Gastrocnemius medialis (tissue), 4 donors: ENCODE results near the gene P4HA1. TPM values are rescaled to one million over a fixed set of nuclear protein-coding genes. Genes with fewer than 3 reads are reported as not detected.
"Not testable (repeated sequence)": the region's sequence is repeated elsewhere in the genome, so short reads cannot be mapped to it uniquely, and the experiment has no call there.

Experiments used
- ATAC-seq, 2 donors: fragments of 150-250 bp; one replicate each; pipeline ENCODE4 v1.9.1; 2016
- DNase-seq, 2 donors: peaks; one replicate each; pipeline ENCODE4 v3.0.0-alpha.2; 2019
- H3K27ac ChIP-seq, 4 donors: fragments of 200-600 bp; sonication (generic); 1 replicate in 1 of 4; 2 replicates in 3 of 4; pipeline ENCODE4 v1.5.1; 2016 to 2018; ENCODE audit warnings: mild to moderate bottlenecking in 2 of 4, moderate library complexity in 1 of 4
- H3K27me3 ChIP-seq, 3 donors: fragments of 200-600 bp; sonication (generic) in 2 of 3; 1 replicate in 1 of 3; 2 replicates in 2 of 3; pipeline versions ENCODE4 v1.5.1 to v1.6.0; 2016 to 2019; ENCODE audit warnings: mild to moderate bottlenecking in 1 of 3, moderate library complexity in 1 of 3
- H3K36me3 ChIP-seq, 2 donors: fragments of 200-600 bp; sonication (generic) in 1 of 2; one replicate each; pipeline ENCODE4 v1.5.1; 2017 to 2018
- H3K4me1 ChIP-seq, 2 donors: fragments of 200-600 bp; sonication (generic) in 1 of 2; one replicate each; pipeline ENCODE4 v1.5.1; 2016 to 2017; ENCODE audit warnings: mild to moderate bottlenecking in 2 of 2
- H3K4me3 ChIP-seq, 4 donors: fragments of 200-600 bp; sonication (generic) in 3 of 4; 1 replicate in 1 of 4; 2 replicates in 3 of 4; pipeline ENCODE4 v1.5.1; 2016 to 2019; ENCODE audit warnings: mild to moderate bottlenecking in 2 of 4
- H3K9me3 ChIP-seq, 3 donors: fragments of 200-600 bp; sonication (generic) in 2 of 3; 1 replicate in 1 of 3; 2 replicates in 2 of 3; pipeline ENCODE4 v1.5.1; 2016 to 2019
- POLR2A ChIP-seq, 2 donors: fragments of 450-650 bp; IDR thresholded peaks; one replicate each; pipeline ENCODE4 v1.6.1; 2017; ENCODE audit warnings: antibody characterized with exemption in 2 of 2, mild to moderate bottlenecking in 2 of 2, moderate library complexity in 2 of 2
- in situ Hi-C, 4 donors: fragments of 200-750 bp; cut with MboI; loops; one replicate each; pipeline versions ENCODE4 v1.15.0 to v1.8.0; 2017; ENCODE audit warnings: low sequenced_read_pairs in 4 of 4
- intact Hi-C: fragments of 100-400 bp; cut with DNase I; formaldehyde crosslinking; loops from one replicate; pipeline ENCODE4 v1.15.1; 2023; ENCODE audit warnings: low total_unique reads
- total RNA-seq, 4 donors: library from RNA; depleted of rRNA; stranded (reverse); fragments of >200 nt; gene quantifications; one replicate each; pipeline versions ENCODE4 v1.1.0 to v1.2.3, GENCODE V29; 2016
- TF ChIP-seq, protein P1 (sequence below), 5 experiments: fragments of 450-650 bp in 3 of 5; fragments of 200-600 bp in 2 of 5; sonication (generic) in 2 of 5; IDR thresholded peaks in 4 of 5; conservative IDR thresholded peaks in 1 of 5; 1 replicate in 4 of 5; 2 replicates in 1 of 5; pipeline ENCODE4 v1.5.1; 2016 to 2019; ENCODE audit warnings: antibody characterized with exemption in 5 of 5, mild to moderate bottlenecking in 3 of 5, moderate library complexity in 3 of 5

Gene P4HA1
- total RNA-seq, 4 donors from 2014 or later = 65.3 to 348 (median 217) TPM

DNA sequence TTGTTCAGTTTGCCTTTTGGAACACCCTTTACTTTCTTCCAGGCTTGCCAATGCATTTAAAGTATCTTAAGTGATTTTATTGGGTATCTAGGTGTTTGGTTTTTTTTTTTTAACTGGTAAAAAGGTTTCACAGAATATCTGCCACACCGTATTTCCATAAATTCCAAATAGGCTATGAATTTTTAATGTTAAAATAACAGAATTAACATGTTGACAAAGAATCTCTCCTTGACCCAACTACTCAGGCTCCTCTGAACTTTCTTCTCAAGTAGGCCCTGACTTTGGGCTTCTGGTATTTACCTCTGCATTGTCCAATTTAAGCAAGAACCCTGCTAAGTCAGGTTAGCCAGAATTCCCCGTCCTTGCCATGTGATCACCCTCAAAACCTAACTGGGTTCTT is 80.9 kb downstream of the P4HA1 start:
- in situ Hi-C loops = no loop called here
- Histone ChIP-seq H3K27me3 (no peaks in the 10 kb centered on the region), H3K4me3 (no peak overlapping the region), H3K4me1 (peaks cover 30% of the 10 kb centered on the region in 2 donors), H3K9me3 (no peaks in the 10 kb centered on the region), H3K27ac (peak overlapping the region in 1 of 4 donors; percentile 8), H3K36me3 (peaks cover 0 to 79% of the 10 kb centered on the region in 2 donors)
- ATAC-seq = no peak
- no peak for DNase-seq
- no peak for TF ChIP-seq POLR2A (IDR thresholded peaks at IDR 0.05)
- TF ChIP-seq, protein P1, sequence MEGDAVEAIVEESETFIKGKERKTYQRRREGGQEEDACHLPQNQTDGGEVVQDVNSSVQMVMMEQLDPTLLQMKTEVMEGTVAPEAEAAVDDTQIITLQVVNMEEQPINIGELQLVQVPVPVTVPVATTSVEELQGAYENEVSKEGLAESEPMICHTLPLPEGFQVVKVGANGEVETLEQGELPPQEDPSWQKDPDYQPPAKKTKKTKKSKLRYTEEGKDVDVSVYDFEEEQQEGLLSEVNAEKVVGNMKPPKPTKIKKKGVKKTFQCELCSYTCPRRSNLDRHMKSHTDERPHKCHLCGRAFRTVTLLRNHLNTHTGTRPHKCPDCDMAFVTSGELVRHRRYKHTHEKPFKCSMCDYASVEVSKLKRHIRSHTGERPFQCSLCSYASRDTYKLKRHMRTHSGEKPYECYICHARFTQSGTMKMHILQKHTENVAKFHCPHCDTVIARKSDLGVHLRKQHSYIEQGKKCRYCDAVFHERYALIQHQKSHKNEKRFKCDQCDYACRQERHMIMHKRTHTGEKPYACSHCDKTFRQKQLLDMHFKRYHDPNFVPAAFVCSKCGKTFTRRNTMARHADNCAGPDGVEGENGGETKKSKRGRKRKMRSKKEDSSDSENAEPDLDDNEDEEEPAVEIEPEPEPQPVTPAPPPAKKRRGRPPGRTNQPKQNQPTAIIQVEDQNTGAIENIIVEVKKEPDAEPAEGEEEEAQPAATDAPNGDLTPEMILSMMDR (IDR thresholded peaks at IDR 0.05 in 4 of 5, conservative IDR thresholded peaks at IDR 0.05 in 1 of 5) = no peak
- intact Hi-C loops = no loop called here

DNA sequence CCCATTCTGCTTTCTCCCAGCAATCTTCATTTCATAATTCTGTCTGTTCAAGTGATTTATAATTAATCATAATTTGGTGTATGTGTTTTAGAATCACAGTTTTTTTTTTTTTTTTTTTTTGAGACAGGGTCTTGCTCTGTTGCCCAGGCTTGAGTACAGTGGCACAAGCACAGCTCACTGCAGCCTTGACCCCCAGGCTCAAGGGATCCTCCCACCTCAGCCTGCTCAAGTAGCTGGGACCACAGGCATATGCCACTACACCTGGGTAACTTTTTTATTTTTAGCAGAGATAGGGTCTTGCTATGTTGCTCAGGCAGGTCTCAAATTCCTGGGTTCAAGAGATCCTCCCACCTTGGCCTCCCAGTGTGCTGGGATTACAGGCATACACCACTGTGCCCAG is 92.8 kb downstream of the P4HA1 start:
- H3K27me3 ChIP-seq = no peaks in the 10 kb centered on the region
- ATAC-seq = no peak
- no peak overlapping the region for H3K4me3 ChIP-seq
- no peaks in the 10 kb centered on the region for H3K4me1 ChIP-seq
- no peak overlapping the region for H3K27ac ChIP-seq
- in situ Hi-C loops = no loop called here
- intact Hi-C loops = no loop called here
- no peak for DNase-seq
- peaks cover 0 to 72% of the 10 kb centered on the region in 2 donors for H3K36me3 ChIP-seq
- no peaks in the 10 kb centered on the region for H3K9me3 ChIP-seq
- TF ChIP-seq, protein P1 (IDR thresholded peaks at IDR 0.05 in 4 of 5, conservative IDR thresholded peaks at IDR 0.05 in 1 of 5) = no peak
- no peak for TF ChIP-seq POLR2A (IDR thresholded peaks at IDR 0.05)

DNA sequence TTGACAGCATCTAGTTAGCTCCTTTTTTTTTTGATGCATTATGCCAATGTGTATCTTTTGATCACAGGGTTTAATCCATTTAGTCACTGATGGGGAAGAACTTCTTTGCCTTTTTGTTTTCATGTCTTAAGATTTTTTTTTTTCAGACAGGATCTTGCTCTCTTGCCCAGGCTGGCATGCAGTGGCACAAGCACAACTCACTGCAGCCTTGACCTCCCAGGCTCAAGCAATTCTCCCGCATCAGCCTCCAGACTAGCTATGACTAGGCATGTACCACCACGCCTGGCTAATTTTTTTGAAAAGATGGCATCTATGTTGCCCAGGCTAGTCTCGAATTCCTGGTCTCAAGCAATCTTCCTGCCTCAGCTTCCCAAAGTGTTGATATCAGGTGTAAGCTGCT is 95.7 kb downstream of the P4HA1 start:
- intact Hi-C loops (no loop called here), in situ Hi-C loops (no loop called here)
- H3K27me3 ChIP-seq = no peaks in the 10 kb centered on the region
- no peaks in the 10 kb centered on the region for H3K4me1 ChIP-seq
- no peak for TF ChIP-seq POLR2A (IDR thresholded peaks at IDR 0.05)
- TF ChIP-seq, protein P1 (IDR thresholded peaks at IDR 0.05 in 4 of 5, conservative IDR thresholded peaks at IDR 0.05 in 1 of 5) = no peak
- ATAC-seq = no peak
- H3K36me3 ChIP-seq = peaks cover 0 to 57% of the 10 kb centered on the region in 2 donors
- DNase-seq = no peak
- H3K9me3 ChIP-seq = no peaks in the 10 kb centered on the region
- no peak overlapping the region for H3K4me3 ChIP-seq
- no peak overlapping the region for H3K27ac ChIP-seq

DNA sequence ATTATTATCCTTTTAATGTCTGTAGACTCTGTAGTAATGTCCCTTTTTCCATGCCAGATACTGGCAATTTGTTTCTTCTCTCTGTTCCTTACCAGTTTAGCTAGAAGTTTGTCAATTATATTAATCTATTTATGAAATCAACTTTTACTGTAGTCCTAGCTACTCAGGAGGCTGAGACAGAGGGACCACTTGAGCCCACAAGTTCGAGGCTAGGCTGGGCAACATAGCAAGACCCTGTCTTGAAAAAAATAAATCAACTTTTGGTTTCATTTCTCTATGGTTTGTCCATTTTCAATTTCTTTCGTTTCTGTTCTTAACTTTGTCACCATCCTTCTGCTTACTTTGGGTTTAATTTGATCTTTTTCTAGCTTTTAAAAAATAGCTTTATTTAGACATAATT is 99.6 kb downstream of the P4HA1 start:
- ATAC-seq = no peak
- H3K4me3 ChIP-seq = no peak overlapping the region
- intact Hi-C loops = no loop called here
- H3K4me1 ChIP-seq = no peaks in the 10 kb centered on the region
- H3K9me3 ChIP-seq = no peaks in the 10 kb centered on the region
- H3K27me3 ChIP-seq = no peaks in the 10 kb centered on the region
- DNase-seq = no peak
- H3K27ac ChIP-seq = no peak overlapping the region
- peaks cover 0 to 19% of the 10 kb centered on the region in 2 donors for H3K36me3 ChIP-seq
- TF ChIP-seq, protein P1 (IDR thresholded peaks at IDR 0.05 in 4 of 5, conservative IDR thresholded peaks at IDR 0.05 in 1 of 5) = no peak
- TF ChIP-seq POLR2A (IDR thresholded peaks at IDR 0.05) = no peak
- in situ Hi-C loops = no loop called here

DNA sequence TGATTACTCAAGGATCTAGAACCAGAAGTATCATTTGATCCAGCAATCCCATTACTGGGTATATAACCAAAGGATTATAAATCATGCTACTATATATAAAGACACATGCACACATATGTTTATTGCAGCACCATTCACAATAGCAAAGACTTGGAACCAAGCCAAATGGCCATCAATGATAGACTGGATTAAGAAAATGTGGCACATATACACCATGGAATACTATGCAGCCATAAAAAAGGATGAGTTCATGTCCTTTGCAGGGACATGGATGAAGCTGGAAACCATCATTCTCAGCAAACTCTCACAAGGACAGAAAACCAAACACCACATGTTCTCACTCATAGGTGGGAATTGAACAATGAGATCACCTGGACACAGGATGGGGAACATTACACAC is 101.2 kb downstream of the P4HA1 start:
- DNase-seq, H3K27me3 ChIP-seq, H3K4me1 ChIP-seq, H3K27ac ChIP-seq, H3K9me3 ChIP-seq, H3K4me3 ChIP-seq, ATAC-seq, intact Hi-C loops, in situ Hi-C loops: not testable (repeated sequence)
- peaks cover 0 to 15% of the 10 kb centered on the region in 2 donors for H3K36me3 ChIP-seq

DNA sequence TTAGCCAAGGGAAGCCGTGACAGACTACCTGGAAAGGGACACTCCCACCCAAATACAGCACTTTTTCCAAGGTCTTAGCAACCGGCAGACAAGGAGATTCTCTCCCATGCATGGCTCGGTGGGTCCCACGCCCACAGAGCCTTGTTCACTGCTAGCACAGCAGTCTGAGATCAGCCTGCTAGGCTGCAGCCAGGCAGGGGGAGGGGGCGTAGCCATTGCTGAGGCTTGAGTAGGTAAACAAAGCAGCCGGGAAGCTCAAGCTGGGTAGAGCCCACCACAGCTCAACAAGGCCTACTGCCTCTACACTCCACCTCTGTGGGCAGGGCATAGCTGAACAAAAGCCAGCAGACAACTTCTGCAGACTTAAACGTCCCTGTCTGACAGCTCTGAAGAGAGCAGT is 106.9 kb downstream of the P4HA1 start:
- in situ Hi-C loops = not testable (repeated sequence)

DNA sequence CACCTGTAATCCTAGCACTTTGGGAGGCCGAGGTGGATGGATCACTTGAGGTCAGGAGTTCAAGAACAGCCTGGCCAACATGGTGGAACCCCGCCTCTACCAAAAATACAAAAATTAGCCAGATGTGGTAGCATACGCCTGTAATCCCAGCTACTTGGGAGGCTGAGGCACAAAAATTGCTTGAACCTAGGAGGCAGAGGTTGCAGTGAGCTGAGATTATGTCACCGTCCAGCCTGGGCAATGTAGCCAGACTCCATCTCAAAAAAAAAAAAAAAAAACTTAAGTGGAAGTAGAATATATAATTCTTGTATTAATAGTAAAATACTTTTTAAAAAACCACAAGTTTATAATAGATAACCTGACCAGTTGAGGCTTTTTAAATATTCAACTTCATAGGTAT is 112.0 kb downstream of the P4HA1 start:
- H3K9me3 ChIP-seq, H3K4me3 ChIP-seq, in situ Hi-C loops, H3K27ac ChIP-seq, H3K27me3 ChIP-seq, DNase-seq, ATAC-seq, intact Hi-C loops, H3K4me1 ChIP-seq, H3K36me3 ChIP-seq: not testable (repeated sequence)

More for the DNA sequence above, 106.9 kb downstream of the P4HA1 start:
- intact Hi-C loops, H3K27ac ChIP-seq, H3K27me3 ChIP-seq, H3K4me3 ChIP-seq, H3K9me3 ChIP-seq, DNase-seq, H3K4me1 ChIP-seq, ATAC-seq: not testable (repeated sequence)
- H3K36me3 ChIP-seq = peaks cover 0 to 10% of the 10 kb centered on the region in 2 donors
